ENCODE data around the gene PMEPA1.
A peak's percentile ranks its signal among the peaks of the same experiment; 100 is the strongest.

DNA sequence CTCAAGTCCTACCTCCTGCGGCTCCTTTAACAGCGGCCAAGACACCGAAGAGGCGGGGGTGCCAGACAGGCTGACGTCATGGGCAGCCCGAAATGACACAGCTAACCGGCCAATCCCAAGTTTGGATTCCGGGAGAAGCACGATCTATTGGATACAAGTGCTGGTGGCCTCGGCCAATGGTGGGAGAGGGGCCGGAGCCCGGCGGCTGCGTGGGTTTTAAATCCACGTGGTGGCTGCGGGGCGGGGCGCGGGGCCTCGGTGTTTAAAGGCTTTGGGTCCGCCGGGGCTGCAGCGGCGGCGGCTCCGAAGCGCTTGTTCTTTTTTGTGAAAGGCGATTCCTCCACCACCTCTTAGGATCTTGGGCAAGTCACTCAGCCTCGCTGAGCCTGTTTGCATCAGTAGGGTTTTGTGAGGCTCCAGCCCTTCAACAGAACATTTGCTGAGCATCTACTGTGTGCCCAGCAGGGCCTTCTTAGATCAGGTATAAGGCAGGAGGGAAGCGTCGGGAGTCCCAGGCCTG, 8.7 kb upstream of the PMEPA1 start:
- TF ChIP-seq POLR2A (IDR thresholded peaks at IDR 0.05; ENCODE audit: low read depth, low read length) (no peak), SP1 (IDR thresholded peaks at IDR 0.05; ENCODE audit: low read depth, low read length) (peak; percentile 97), BRCA1 (IDR thresholded peaks at IDR 0.05; ENCODE audit: low read depth, low read length) (no peak), POLR2AphosphoS5 (IDR thresholded peaks at IDR 0.05; ENCODE audit: low read length) (no peak), STAT1 (conservative IDR thresholded peaks at IDR 0.05) (no peak), FOS (IDR thresholded peaks at IDR 0.05; ENCODE audit: borderline replicate concordance, extremely low read depth, insufficient read length) (peak; percentile 65), EGR1 (IDR thresholded peaks at IDR 0.05; ENCODE audit: borderline replicate concordance in 1 of 2, low read depth in 2 of 2, low read length in 2 of 2) (no peak), KDM1A (IDR thresholded peaks at IDR 0.05; ENCODE audit: borderline replicate concordance) (no peak), FOXM1 (IDR thresholded peaks at IDR 0.05; ENCODE audit: low read depth, low read length) (no peak), SRF (IDR thresholded peaks at IDR 0.05; ENCODE audit: low read depth in 2 of 2, low read length in 2 of 2) (no peak), BHLHE40 (IDR thresholded peaks at IDR 0.05; ENCODE audit: borderline replicate concordance in 1 of 2, low read depth in 2 of 2, low read length in 1 of 2) (peak; percentile 25 to 59; a peak in 2 of 4 replicates)
- TF ChIP-seq, protein P1, sequence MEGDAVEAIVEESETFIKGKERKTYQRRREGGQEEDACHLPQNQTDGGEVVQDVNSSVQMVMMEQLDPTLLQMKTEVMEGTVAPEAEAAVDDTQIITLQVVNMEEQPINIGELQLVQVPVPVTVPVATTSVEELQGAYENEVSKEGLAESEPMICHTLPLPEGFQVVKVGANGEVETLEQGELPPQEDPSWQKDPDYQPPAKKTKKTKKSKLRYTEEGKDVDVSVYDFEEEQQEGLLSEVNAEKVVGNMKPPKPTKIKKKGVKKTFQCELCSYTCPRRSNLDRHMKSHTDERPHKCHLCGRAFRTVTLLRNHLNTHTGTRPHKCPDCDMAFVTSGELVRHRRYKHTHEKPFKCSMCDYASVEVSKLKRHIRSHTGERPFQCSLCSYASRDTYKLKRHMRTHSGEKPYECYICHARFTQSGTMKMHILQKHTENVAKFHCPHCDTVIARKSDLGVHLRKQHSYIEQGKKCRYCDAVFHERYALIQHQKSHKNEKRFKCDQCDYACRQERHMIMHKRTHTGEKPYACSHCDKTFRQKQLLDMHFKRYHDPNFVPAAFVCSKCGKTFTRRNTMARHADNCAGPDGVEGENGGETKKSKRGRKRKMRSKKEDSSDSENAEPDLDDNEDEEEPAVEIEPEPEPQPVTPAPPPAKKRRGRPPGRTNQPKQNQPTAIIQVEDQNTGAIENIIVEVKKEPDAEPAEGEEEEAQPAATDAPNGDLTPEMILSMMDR (IDR thresholded peaks at IDR 0.05 in 2 of 3, conservative IDR thresholded peaks at IDR 0.05 in 1 of 3; ENCODE audit: control insufficient read depth in 2 of 3, extremely low read depth in 1 of 3, insufficient read depth in 1 of 3, low read depth in 3 of 3, low read length in 3 of 3): no peak
